ENCODE data around the gene SH2B2.

The SH2B2 gene

DNA sequence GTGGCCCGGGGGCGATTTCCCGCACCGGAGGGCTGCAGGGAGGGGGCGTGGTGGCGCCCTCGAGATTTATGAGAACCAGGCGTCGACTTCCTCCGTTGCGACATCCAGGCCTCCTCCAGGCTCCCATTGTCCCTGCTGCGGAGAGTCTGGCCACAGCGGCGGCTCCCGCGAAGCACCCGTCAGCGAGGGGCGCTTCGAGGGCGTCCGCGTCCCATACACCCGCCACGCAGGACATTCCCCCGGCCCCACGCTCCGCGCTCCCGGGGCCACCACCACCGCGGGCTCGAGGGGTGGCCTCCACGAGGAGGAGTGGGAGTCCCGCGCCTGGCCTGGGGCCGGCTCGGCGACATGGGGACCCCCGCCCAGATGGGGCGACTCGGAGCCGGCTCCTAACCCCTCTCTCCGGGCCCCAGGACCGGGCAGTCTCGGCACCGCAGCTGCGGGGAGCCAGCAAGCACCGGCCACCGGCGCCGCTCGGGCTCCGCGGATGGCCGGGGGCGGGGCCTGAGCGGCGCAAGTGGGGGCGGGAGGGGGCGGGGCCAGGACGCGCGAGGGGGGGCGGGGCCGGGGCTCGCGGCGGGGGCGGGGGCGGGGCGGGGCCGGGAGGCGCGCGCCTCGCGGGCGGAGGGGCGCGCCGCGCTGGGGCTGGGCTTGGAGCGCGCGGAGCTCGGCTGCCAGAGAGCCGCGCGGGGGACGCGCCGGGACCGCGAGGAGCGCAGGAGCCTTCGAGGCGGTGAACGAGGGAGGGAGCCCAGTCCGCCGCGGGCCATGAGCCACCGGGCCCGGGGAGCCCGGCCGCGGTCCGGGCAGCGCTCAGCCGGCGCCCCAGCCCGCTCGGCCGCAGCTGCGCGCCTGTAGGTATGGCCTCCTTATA is at the start of gene SH2B2:
Gene SH2B2, plus strand, starts transcription at position 632 of the 874 bp plus-strand sequence. CDS start 13,683 bp downstream, outside the sequence.
- DNase-seq (ENCODE audit: low read depth), result peak; percentile 39

DNA sequence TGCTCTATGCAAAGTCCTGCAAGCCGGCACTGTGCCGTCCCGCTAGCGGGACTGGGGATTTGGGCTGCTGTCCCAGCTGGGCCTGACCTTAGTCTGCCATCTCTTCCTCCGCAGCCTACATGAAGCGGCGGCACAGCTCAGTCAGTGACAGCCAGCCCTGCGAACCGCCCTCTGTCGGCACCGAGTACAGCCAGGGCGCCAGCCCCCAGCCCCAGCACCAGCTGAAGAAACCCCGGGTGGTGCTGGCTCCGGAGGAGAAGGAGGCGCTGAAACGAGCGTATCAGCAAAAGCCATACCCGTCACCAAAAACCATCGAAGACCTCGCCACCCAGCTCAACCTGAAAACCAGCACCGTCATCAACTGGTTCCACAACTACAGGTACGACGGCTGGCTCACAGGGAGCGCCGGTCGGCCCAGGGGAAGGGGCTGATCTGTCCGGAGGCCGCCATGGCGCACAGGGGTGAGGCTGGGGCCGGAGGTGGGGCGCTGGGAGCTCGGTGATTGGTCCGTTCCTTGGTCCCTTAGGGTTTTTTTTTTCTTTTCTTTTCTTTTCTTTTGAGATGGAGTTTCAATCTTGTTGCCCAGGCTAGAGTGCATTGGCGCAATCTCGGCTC is 47.4 kb upstream of the SH2B2 start:
- DNase-seq (ENCODE audit: low read depth), result no peak

DNA sequence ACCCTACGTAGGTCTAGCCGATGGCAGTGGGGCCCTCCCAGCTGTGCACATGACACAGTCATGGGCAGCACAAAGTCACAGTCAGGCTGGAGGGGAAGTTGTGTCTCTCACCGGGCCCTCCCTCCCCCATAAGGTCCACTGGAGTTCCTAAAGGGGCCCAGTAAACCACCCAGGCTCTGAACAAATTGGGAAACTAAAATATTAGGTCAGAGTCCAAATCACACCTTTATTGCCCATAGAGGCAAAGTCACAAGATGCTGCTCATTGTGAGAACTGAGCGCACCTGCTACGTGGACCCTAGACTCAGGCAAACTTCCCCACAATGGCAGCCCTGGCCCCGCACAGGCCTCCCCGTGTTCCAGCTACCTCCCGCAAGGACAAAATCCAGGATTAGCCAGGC is 45.2 kb upstream of the SH2B2 start:
- no peak for DNase-seq (ENCODE audit: low read depth)

DNA sequence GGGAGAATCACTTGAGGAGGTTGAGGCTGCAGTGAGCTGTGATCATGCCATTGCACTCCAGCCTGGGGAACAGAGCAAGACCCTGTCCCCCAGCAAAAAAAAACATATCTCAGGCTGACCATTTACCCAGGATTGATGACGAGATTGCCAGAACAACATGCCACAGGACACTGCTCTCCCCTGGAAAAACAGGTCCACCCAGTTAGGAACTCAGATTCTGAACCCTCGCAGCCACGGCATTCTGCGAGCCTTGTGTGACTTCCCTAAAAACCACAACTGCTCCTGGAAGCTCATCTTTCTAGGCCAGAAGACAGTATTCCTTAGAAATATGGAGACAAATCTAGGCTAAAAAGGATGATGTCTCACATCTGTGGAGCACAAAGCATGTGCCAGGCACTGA is 42.1 kb upstream of the SH2B2 start:
- no peak for DNase-seq (ENCODE audit: low read depth)

DNA sequence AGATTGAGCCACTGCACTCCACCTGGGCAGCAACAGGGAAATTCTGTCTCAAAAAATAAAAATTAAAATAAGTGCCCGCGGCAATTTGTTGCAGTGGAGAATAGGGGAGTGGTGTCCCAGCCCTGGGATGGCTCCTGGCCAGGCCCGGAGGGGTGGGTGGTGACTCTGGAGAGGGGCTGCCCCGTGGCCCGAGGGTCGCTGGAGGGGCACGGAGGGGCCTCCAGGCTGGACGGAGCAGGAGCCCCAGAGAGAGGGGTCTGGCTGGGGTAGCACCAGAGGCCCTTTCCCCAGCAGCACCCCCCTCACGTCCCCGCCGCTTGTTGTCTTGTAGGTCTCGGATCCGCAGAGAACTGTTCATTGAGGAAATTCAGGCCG is 38.6 kb upstream of the SH2B2 start:
- DNase-seq (ENCODE audit: low read depth), result no peak

DNA sequence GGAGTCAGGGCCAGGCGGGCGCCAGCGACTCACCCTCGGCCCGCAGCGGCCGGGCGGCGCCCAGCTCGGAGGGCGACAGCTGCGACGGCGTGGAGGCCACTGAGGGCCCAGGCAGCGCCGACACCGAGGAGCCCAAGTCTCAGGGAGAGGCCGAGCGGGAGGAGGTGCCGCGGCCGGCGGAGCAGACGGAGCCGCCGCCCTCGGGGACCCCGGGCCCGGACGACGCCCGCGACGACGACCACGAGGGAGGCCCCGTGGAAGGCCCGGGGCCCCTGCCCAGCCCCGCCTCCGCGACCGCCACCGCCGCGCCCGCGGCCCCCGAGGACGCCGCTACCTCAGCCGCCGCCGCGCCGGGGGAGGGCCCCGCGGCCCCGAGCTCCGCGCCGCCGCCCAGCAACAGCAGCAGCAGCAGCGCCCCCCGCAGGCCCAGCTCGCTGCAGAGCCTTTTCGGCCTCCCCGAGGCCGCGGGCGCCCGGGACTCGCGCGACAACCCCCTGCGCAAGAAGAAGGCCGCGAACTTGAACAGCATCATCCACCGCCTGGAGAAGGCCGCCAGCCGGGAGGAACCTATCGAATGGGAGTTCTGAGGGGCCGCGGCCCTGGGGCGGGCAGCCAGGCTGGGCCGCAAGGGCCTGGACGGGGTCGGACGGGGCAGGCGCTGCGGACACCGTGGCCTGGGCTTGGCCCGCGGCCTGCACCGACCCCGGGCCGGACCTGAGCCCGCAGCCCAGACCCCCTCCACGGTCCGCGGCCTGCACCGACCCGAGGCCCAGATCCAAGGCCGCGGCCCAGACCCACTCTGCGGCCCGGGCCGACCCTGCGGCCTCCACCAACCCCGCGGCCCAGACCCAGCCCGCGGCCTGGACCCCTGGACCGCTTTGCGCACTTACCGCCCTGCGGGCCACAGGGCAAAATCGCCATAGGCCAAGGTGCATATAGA is 37.9 kb upstream of the SH2B2 start:
- DNase-seq (ENCODE audit: low read depth), result no peak

DNA sequence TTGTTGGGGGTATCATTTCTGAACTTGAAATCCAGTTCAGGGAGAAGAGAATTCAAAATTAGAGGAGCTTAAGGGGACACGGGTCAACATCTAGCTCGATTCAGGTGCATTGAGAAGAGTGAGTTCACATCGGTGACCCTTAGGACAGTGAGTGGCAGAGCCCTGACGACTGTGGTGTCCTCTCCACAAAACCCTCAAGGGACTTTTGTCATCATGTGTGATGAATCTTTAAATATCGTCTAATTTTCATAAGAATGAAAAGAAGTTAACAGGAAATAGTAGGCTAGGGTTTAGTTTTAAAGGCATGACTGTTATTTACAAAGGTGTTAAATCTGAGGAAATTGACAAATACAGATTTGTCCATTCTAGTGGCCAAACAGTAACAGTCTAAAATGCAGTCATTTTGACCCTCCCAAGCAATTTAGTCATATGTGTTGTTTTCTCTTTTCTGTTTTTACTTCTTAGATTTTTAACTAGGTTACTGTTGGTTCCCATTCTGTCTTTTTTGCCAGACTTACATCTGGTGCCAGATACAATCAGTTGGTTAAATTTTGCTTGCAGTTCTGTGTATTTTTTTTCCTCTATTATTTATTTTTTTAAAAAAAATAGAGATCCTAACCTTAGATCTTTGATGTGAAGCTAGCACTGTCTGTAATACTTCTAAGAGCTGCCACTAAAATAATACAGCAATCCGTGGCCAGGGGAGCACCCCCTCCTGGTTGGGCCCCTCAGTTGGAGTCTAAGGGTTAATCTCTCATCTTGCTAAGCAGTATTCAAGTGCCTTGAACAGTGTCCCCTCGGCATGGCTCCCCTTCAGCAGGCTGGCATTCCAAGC is 34.9 kb upstream of the SH2B2 start:
- no peak for DNase-seq (ENCODE audit: low read depth)

DNA sequence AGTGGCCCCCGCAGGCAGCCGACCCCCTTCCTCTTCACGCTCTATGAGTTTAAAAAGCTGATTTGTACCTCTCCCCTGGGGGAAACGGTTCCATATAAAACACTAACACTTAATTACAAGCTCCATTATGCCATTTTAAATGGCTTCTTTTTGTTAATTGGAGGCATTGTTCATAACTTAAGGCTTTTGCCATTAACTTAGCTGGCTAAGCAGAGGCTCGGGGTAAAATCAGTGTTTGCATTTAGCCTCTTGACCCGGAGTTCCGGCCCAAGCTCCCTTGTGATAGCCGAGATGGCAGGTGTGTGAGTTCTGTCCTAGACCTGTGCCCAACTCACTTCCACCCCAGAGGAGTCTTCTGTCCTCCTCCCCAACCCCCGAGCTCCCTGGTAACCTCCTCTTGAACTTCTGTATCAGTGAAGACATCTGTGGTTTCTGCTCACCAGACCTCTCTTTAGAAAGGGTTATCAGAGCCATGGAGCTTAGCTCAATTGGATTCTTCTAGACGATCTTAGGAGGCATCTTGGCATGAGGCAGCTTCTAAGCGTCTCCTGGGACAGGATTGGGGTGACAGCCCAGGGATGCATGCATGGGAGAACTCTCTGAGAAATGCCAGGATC is 34.2 kb upstream of the SH2B2 start:
- no peak for DNase-seq (ENCODE audit: low read depth)

DNA sequence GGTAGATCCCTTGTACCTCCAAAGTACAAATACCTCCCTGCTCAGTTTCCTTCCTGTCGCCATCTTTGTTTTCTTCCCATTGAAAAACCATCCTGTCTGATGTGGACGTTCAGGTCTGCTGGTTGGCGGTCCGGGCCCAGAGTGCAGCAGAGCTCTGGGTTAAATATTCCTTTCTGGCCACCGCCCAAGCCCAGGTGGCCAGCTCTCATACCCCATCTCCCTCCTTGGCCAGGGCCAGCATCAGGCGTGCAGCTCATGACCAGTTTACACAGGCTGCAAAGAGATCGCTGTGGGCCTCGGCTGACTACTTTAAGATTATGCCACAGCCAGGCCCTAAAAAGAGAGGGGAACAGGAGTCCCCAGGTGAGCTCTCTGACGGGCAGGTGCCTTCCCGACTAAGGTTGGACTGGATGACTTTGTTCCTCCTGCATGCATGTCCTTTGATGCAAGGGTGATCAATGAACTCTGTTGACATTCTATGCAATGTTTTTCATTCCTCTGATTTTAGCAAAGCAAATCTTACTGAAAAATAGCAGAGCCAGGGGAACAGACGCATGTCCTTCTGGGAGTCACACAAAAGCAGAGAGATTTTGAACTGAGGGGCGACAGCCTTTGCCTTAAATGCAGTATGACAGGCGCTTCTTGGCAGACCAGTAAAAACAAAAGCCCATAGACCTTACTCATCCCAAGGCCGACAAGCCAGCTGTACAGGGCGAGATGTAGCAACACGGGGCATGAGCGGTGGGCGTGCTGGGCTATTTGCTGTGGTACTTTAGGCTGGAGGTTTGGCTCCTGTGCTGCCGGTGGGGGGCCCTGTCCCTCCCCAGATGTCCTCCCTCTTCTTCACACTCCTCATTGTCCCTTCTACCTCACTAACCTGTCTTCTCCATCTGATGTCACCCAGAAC is 33.3 kb upstream of the SH2B2 start:
- DNase-seq (ENCODE audit: low read depth), result no peak

DNA sequence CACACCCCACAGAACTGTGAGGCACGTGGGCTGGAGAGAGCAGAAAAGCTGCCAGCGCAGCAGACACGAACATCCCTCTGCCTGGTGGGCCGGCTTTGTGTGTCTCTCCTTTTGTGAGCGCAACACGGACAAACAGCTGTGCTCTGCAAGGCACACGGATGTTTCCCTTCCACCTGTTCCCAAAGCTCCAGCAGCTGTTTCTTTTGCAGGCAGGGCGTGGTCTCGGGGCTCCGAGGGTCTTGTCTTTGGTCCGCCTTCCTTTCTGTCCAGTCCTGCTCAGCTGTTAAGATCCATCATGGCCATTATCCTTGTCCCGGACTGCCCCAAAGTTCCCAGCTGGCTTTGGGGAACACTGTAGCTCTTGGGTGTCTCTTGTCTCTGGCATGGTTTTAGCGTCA is 32.7 kb upstream of the SH2B2 start:
- DNase-seq (ENCODE audit: low read depth), result no peak

DNA sequence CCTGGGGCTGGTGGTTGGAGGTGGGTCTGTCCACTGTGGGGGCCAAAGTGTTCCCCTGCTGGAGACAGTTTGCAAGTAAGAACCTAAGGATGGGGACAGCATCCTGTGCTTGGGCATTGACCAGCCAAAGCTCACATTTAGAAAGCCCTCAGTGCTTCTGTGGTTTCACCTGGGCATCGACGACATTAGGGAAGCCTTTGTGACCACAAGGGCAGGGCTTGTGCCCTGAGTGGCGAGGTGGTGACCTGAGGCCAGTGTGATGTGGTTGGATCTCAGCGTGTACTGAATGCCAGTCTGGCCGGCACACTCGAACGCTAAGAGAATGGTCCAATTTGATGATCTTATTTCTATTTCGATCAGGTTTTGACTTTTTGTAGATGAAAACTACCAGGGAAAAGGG is 32.1 kb upstream of the SH2B2 start:
- DNase-seq (ENCODE audit: low read depth), result no peak

DNA sequence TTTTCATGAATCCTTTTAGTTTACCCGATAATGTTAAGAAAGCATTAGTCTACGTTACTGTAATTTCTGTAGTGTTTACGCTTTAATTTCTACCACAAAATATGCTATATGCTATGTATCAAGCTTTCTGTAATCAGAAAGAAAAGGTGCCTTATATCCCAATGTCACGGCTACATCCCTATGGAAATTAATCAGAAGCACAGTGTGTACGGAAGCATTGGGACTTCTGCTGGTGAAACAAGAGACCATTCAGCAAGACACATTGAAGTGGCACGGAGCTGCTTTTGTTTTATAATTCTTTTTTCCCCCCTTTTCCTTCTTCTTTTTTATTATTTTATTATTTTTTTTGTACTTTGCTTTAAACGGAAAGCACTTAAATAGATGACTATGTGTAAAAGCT is 31.2 kb upstream of the SH2B2 start:
- no peak for DNase-seq (ENCODE audit: low read depth)

DNA sequence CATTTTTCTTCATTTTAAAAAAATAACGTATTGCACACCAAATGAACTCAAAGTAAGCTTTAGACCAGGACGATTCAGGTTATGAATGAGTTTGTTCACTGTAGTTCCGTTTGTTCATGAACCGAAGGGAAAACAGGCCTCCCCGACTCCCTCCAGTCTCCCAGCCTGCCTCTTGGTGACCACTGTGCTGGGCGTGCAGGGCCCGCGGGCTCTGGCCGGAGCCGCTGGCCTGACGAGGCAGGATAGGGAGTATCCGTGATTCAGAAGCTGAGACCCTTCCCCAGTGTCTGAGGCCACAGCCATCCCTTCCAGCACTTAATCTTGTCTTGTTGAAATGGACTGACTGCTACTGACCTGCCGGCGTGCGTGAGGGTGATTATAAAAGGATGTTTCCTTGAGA is 30.8 kb upstream of the SH2B2 start:
- DNase-seq (ENCODE audit: low read depth), result no peak

DNA sequence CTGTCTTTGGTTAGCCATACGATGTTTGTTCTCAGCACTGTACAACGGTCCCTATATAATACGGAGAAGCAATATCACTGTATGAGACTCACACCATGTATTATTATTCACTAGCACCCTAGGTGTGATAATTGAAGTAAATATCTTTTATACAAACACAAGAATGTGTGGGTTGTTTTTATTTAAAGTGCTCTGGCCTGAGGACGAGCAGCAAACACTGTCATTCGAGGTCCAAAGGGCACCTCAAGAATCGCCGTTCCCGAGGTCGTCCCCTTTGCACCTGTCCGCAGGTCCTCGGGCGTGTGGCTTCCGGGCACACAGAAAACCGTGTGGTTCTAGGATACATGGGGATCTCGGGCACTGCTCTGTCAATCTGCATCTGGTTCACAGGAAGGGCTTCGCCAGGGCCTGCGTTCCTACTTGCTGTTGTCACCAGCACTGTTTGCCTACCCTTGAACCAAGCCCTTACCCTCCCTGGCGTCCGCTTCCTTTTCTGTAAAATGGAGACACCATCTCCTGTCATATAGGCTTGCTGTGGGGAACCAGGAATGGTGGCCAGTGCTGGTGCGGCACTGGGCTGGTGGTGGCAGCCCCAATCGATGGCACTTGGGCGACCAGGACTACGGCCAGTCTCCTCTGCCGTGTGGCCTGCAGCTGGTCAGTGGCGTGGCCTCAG is 28.5 kb upstream of the SH2B2 start:
- DNase-seq (ENCODE audit: low read depth), result no peak

DNA sequence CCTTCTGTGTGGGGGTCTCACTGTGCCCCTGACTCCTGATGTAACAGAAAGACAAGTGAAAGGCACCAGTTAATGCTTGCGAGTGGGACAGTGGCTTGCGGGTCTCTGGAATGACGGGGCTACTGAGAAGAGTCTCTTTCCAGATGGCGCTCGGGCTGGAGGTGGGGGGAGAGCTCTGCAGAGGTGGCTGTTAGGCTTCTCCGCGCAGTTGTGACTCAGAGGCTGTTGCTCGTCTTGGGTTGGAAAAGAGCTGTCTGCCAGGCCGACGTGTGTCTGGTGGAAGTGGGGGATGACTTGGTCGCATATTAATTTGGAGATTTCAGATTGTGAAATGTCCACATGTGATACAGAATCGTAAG is 27.9 kb upstream of the SH2B2 start:
- no peak for DNase-seq (ENCODE audit: low read depth)

DNA sequence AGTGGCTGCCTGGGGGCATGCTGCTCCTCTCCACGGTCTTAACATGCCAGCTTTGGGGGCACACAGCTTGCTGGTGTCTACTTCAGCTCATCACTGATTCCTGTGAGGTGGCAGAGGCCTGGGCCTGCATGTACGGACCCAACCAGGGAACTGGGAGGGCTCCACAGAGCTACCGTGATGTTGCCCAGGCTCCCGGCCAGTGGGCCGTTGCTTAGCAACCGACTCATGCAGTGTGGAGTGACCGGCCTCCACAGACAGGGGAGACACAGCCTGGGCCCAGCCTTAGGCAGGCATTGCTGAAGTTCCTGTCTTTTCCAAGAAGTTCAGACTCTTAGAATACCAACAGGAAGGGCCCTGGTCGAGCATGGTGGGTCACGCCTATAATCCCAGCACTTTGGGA is 25.8 kb upstream of the SH2B2 start:
- no peak for DNase-seq (ENCODE audit: low read depth)

DNA sequence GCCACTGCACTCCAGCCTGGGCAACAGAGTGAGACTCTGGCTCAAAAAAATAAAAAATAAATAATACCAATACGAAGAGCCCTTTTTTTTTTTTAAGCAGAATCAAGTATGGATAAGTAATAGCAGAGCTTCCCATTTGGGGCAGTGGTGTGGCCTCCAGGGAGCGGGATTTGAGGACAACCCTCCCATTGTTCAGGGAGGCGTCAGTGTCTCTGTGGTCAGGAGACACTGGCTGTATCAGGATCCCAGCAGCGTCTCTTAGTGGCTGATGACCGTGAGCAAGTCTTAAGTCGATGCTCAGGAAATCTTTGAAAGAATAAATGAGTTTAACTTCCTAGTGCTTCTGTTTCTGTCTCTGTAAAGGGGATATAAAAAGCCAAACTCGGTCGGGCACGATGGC is 25.2 kb upstream of the SH2B2 start:
- DNase-seq (ENCODE audit: low read depth), result no peak

DNA sequence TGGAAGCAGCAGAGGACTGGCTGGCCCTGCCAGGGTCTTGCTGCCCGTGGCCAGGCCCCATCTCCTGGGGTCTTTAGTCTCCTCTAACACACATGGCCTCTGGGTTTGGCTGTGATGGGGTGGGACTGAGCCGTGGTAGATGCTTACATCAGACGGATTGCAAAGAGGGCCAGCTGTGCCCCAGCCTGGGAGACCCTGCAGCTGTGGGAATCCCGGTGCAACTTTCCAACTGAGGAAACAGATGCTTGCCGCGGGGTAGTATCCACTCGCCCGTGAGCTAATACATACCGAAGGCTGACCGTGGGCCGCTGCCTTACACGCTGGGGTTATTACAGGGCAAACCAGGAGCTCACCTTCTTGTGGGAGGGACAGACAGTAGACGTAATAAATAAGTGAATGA is 24.1 kb upstream of the SH2B2 start:
- no peak for DNase-seq (ENCODE audit: low read depth)

DNA sequence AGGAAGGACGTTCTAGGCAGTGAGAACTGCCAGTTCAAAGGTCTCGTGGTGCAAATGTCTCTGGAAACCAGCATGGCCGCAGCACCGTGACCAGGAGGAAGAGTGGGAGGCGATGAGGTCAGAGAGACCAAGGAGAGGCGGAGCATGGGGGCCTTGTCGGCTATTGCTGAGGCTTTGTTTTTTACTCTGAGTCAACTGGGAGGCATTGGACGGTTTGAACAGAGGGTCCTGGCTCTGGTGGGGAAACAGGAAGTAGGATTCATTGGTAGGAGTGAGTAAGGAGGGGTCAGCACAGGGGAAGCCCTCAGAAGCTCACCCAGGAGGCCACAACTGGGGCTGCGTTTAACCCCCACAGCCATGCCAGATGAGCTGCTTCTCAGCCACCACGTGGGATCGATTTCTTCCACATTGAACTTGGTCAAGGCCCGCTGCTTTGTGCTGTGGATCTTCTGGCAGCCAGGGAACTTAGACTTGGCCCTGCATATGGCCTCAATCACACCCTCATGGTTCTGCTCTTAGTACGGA is 22.2 kb upstream of the SH2B2 start:
- no peak for DNase-seq (ENCODE audit: low read depth)

DNA sequence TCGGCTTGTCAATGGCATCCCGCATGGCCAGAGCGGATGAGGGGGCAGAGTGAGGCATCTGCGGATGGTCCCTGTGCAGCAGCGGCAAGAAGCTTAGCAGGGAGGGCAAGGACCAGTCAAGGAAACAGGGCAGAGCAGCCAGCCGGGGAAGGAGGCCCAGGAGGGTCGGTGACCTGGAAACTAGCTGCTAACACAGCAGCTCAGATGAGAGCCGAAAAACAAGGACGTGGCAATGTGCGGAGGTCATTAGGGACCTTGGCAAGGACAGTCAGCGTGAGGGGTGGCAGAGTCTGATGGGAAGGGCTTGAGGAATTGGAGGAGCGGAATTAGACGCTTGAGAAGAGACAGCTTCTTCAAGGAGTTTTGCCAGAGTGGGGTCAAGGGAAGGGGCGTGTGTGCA is 20.1 kb upstream of the SH2B2 start:
- DNase-seq (ENCODE audit: low read depth), result no peak

All from activated T-cell treated with anti-CD3 and anti-CD28 coated beads for 48 hours (primary cell).